Endothelial cell of umbilical vein (primary cell): Measurements from ENCODE around the gene AKAP8.

ENCODE experiments used
- CTCF ChIP-seq, 2 donors: IDR thresholded peaks; 1 replicate in 1 of 2; 2 replicates in 1 of 2; pipeline ENCODE4 v1.5.1; 2011; ENCODE audit warnings: low read length in 2 of 2, mild to moderate bottlenecking in 2 of 2, moderate library complexity in 2 of 2, control low read depth in 1 of 2, inconsistent platforms in 1 of 2, low read depth in 1 of 2; ENCODE audit not compliant: insufficient read depth in 1 of 2; ENCODE audit errors: extremely low read depth in 1 of 2
- EZH2 ChIP-seq: IDR thresholded peaks from 2 replicates; pipeline ENCODE4 v1.6.1; 2012; ENCODE audit warnings: borderline replicate concordance, low read depth, mild to moderate bottlenecking, moderate library complexity, low read length, inconsistent platforms; ENCODE audit not compliant: severe bottlenecking
- FOS ChIP-seq: IDR thresholded peaks from 2 replicates; pipeline ENCODE4 v1.6.1; 2011; ENCODE audit warnings: mild to moderate bottlenecking, low read length, moderate library complexity, borderline replicate concordance; ENCODE audit not compliant: insufficient read depth
- POLR2A ChIP-seq: IDR thresholded peaks from 2 replicates; pipeline ENCODE4 v1.6.1; 2012; ENCODE audit warnings: low read depth, mild to moderate bottlenecking, control low read depth, low read length
- POLR2AphosphoS5 ChIP-seq: IDR thresholded peaks from 2 replicates; pipeline ENCODE4 v1.6.1; 2012; ENCODE audit warnings: low read depth, mild to moderate bottlenecking, control low read depth, low read length, moderate library complexity; ENCODE audit not compliant: insufficient read depth

GRCh38 chr19:15340086-15340485, 39.5 kb downstream of the AKAP8 start:
- TF ChIP-seq CTCF (IDR thresholded peaks at IDR 0.05; ENCODE audit: extremely low read depth in 1 of 2, insufficient read depth in 1 of 2, low read depth in 1 of 2, low read length in 2 of 2) (no peak), EZH2 (no peak), POLR2AphosphoS5 (no peak), POLR2A (no peak), FOS (no peak)
